Measurements from ENCODE around the gene METTL14. TPM values are rescaled to one million over a fixed set of nuclear protein-coding genes. Genes with fewer than 3 reads are reported as not detected.
"Not testable (repeated sequence)": the region's sequence is repeated elsewhere in the genome, so short reads cannot be mapped to it uniquely, and the experiment has no call there.

Gene METTL14
- 21.9 and 47.6 TPM in 2 replicates for total RNA-seq (2014; rRNA removed)
- polyA plus RNA-seq (2012) = 8.9 TPM

GRCh38 chr4:118684873-118685811 lies at the start of gene METTL14:
Gene METTL14, plus strand, starts transcription at chr4:118685392. Its CDS starts 143 bp downstream, at chr4:118685535.
- peak; percentile 89 for DNase-seq (ENCODE audit: low read depth)

GRCh38 chr4:118636126-118636525 lies 49.1 kb upstream of the METTL14 start:
- not testable (repeated sequence) for DNase-seq (ENCODE audit: low read depth)

- DNase-seq (ENCODE audit: low read depth) = not testable (repeated sequence)
These were observed 20.5 kb upstream of the METTL14 start for GRCh38 chr4:118664665-118665064.

GRCh38 chr4:118669220-118669619 lies 16.0 kb upstream of the METTL14 start:
- peak; percentile 71 for DNase-seq (ENCODE audit: low read depth)

- DNase-seq (ENCODE audit: low read depth) = not testable (repeated sequence)
These were observed 14.2 kb upstream of the METTL14 start for GRCh38 chr4:118670968-118671367.

- DNase-seq (ENCODE audit: low read depth) = no peak
These were observed 9.1 kb upstream of the METTL14 start for GRCh38 chr4:118676128-118676527.

GRCh38 chr4:118680808-118681207 lies 4.4 kb upstream of the METTL14 start:
- peak; percentile 12 for DNase-seq (ENCODE audit: low read depth)

- peak; percentile 40 for DNase-seq (ENCODE audit: low read depth)
These were observed 2.3 kb upstream of the METTL14 start for GRCh38 chr4:118682928-118683327.

GRCh38 chr4:118683513-118683912 lies 1.7 kb upstream of the METTL14 start:
- peak; percentile 23 for DNase-seq (ENCODE audit: low read depth)

GRCh38 chr4:118703118-118703517 lies 17.9 kb downstream of the METTL14 start:
- DNase-seq (ENCODE audit: low read depth) = no peak

- DNase-seq (ENCODE audit: low read depth) = no peak
These were observed 25.9 kb downstream of the METTL14 start for GRCh38 chr4:118711052-118711451.

- DNase-seq (ENCODE audit: low read depth) = peak; percentile 29
These were observed 27.7 kb downstream of the METTL14 start for GRCh38 chr4:118712872-118713271.

GRCh38 chr4:118714682-118715081 lies 29.5 kb downstream of the METTL14 start:
- no peak for DNase-seq (ENCODE audit: low read depth)

- no peak for DNase-seq (ENCODE audit: low read depth)
These were observed 31.1 kb downstream of the METTL14 start for GRCh38 chr4:118716304-118716703.

- no peak for DNase-seq (ENCODE audit: low read depth)
These were observed 33.4 kb downstream of the METTL14 start for GRCh38 chr4:118718511-118719170.

- DNase-seq (ENCODE audit: low read depth) = no peak
These were observed 36.6 kb downstream of the METTL14 start for GRCh38 chr4:118721752-118722151.

- no peak for DNase-seq (ENCODE audit: low read depth)
These were observed 38.2 kb downstream of the METTL14 start for GRCh38 chr4:118723369-118723768.

GRCh38 chr4:118727360-118727759 lies 42.2 kb downstream of the METTL14 start:
- DNase-seq (ENCODE audit: low read depth) = peak; percentile 68

- DNase-seq (ENCODE audit: low read depth) = peak; percentile 28
These were observed 44.4 kb downstream of the METTL14 start for GRCh38 chr4:118729287-118730286.

- no peak for DNase-seq (ENCODE audit: low read depth)
These were observed 45.5 kb downstream of the METTL14 start for GRCh38 chr4:118730683-118731082.
